ENCODE measurements around the gene FOXN4.

Gene FOXN4

DNA sequence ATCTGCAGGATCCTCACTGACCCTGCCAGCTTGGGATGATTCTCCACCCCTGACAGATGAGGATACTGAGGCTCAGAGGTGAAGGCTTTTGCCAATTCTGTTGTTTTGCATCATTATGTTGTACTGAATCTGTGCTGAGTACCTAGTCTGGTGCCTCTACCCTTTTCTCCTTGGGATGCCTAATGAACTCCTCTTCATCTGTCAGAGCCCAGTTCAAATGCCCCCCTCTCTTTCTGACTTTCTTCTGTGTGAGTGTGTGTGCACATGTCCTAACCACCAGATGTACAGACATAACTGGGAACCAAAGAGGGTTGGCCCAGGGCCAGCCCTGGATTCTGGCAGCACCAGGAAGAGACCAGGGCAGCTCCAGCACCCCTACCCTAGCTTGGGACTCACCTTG is 22.8 kb downstream of the FOXN4 start:
- H3K27me3 Mint-ChIP-seq, result peaks cover 6% of the 10 kb centered on the region
- H3K27ac Mint-ChIP-seq, result no peak overlapping the region
- no peak overlapping the region for H3K4me3 Mint-ChIP-seq
- peaks cover 5% of the 10 kb centered on the region for H3K4me1 Mint-ChIP-seq
- no peak for DNase-seq (ENCODE audit: low spot score in 2 of 2)
- peaks cover 5% of the 10 kb centered on the region for H3K9me3 Mint-ChIP-seq
- ATAC-seq (ENCODE audit: low read depth), result no peak
- no peaks in the 10 kb centered on the region for H3K36me3 Mint-ChIP-seq

DNA sequence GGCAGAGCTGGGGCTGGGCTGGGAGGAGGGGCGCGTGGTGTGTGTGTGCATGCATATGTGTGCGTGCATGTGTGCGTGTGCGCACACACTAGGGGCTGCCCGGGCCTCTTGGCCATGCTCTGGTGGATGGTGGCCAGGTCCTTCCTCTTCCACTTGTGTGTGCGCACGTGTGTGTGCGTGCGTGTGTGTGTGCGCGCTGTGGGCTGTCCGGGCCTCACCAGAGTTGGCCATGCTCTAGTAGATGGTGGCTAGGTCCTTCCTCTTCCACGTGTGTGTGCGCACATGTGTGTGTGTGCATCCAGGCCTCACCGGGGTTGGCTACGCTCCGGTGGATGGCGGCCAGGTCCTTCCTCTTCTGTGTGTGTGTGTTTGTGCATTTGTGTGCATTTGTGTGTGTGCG is 24.7 kb downstream of the FOXN4 start:
- Mint-ChIP-seq H3K4me1 (peaks cover 5% of the 10 kb centered on the region), H3K27me3 (peaks cover 3% of the 10 kb centered on the region), H3K36me3 (no peaks in the 10 kb centered on the region), H3K9me3 (peaks cover 5% of the 10 kb centered on the region), H3K27ac (no peak overlapping the region), H3K4me3 (no peak overlapping the region)
- ATAC-seq (ENCODE audit: low read depth) (no peak), DNase-seq (ENCODE audit: low spot score in 2 of 2) (no peak)

DNA sequence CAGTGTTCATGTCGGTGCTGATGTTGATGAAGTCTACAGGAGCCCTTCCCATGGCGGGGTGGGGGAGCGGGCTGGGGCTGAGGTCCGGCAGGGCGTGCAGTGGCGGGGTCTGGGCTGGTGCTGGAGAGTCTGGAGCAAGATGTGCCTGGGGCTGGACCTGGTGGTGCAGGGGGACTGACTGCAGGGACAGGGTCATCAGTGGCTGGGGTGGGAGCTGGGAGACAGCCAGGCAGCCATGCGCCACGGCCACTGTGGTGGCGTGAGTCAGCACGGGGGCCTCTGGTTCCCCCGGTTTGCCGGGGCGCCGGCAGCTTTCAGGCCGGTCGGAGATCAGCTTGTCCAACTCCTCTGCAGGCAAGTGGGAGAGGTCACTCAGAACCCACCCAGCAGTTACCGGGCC is 27.6 kb downstream of the FOXN4 start:
- no peak overlapping the region for H3K4me3 Mint-ChIP-seq
- peaks cover 5% of the 10 kb centered on the region for H3K9me3 Mint-ChIP-seq
- peaks cover 7% of the 10 kb centered on the region for H3K27me3 Mint-ChIP-seq
- DNase-seq (ENCODE audit: low spot score in 2 of 2), result no peak
- H3K36me3 Mint-ChIP-seq, result no peaks in the 10 kb centered on the region
- H3K4me1 Mint-ChIP-seq, result peaks cover 3% of the 10 kb centered on the region
- no peak overlapping the region for H3K27ac Mint-ChIP-seq
- ATAC-seq (ENCODE audit: low read depth), result no peak

DNA sequence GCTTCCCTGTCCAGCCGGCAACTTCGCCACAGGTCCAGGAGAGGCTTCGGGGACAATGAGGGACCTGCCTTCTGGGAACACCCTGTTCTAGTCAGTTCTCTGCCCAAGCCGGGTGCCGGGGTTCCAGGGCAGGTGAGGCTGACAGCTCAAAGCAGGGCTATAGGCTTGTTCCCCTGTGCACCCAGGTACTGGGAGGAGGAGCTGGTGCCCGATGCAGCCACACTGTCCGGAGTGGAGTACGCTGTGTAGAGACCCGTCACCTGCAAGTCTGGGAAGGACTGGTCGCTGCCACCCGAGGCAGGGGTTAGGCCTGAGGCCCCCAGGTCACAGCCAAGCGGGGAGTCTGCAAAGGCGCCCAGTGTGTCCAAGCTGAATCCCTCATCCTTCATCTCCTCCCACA is 29.6 kb downstream of the FOXN4 start:
- Mint-ChIP-seq H3K27ac (no peak overlapping the region), H3K27me3 (peaks cover 11% of the 10 kb centered on the region), H3K36me3 (no peaks in the 10 kb centered on the region), H3K4me1 (peaks cover under 1% of the 10 kb centered on the region), H3K9me3 (no peaks in the 10 kb centered on the region), H3K4me3 (no peak overlapping the region)
- no peak for ATAC-seq (ENCODE audit: low read depth)
- no peak for DNase-seq (ENCODE audit: low spot score in 2 of 2)

DNA sequence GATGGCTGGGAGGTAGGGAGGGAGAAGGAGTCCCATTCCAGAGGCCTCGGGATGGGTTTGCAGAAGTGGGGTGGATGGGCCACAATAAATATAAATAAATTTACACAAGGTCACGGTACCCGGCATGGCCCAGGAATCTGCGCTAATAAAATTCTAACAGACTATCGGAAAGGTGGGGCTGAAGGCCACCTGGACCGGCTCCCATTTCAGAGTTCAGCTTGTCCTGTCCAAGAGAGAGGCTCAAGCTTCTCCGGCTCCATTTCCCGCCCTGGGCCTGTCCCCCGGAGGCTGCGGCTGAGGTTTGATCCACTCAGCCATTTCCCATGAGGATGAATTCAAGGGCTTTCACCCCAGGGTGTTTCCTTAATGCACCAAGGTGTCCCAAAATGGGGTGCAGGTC is 30.2 kb downstream of the FOXN4 start:
- peaks cover 11% of the 10 kb centered on the region for H3K27me3 Mint-ChIP-seq
- no peaks in the 10 kb centered on the region for H3K9me3 Mint-ChIP-seq
- H3K4me1 Mint-ChIP-seq, result no peaks in the 10 kb centered on the region
- H3K27ac Mint-ChIP-seq, result no peak overlapping the region
- DNase-seq (ENCODE audit: low spot score in 2 of 2) (no peak), ATAC-seq (ENCODE audit: low read depth) (no peak)
- no peak overlapping the region for H3K4me3 Mint-ChIP-seq
- H3K36me3 Mint-ChIP-seq, result no peaks in the 10 kb centered on the region

DNA sequence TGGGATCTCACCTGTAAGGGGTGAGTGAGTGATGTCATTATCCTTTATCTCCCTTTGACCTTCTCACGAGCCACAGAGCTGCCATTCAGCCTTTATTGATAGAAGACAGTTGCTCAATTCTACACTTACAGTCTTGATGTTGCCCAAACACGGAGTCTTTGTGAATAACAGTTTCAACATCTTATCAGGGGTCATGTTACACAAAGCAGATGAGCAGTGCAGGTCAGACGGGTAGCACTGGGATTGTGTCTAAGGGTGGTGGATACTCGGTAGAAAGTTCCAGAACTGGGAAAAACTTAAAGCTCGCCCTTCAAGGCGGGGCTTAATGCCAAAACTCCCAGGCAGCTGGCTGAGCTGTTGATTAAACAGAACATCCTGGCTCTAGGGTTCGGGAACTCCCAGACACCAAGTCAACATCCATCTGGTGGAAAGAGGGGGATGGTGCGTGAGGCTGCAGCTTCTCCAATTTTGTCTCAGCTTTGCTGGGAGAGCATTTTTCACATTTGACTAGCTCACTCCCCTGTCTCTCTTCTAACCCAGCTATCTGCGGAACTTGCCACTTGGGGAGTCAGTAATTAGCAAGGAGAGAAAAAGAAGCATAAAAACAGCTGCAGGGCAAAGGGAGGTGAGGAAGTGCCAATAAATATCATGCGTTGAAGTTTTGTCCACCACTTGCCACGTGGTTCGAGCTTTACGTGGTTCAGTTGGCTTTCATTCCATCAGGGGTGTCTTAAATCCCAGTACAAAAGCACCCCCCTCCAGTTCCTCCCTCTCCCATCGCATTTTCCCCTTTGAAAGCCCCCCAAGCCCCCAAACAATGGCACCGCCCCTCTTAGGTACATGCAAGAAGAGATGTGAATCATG is 31.0 kb downstream of the FOXN4 start:
- ATAC-seq (ENCODE audit: low read depth), result no peak
- H3K9me3 Mint-ChIP-seq, result no peaks in the 10 kb centered on the region
- H3K4me1 Mint-ChIP-seq, result no peaks in the 10 kb centered on the region
- DNase-seq (ENCODE audit: low spot score in 2 of 2), result no peak
- H3K36me3 Mint-ChIP-seq, result no peaks in the 10 kb centered on the region
- H3K27ac Mint-ChIP-seq, result no peak overlapping the region
- no peak overlapping the region for H3K4me3 Mint-ChIP-seq
- H3K27me3 Mint-ChIP-seq, result peaks cover 14% of the 10 kb centered on the region

DNA sequence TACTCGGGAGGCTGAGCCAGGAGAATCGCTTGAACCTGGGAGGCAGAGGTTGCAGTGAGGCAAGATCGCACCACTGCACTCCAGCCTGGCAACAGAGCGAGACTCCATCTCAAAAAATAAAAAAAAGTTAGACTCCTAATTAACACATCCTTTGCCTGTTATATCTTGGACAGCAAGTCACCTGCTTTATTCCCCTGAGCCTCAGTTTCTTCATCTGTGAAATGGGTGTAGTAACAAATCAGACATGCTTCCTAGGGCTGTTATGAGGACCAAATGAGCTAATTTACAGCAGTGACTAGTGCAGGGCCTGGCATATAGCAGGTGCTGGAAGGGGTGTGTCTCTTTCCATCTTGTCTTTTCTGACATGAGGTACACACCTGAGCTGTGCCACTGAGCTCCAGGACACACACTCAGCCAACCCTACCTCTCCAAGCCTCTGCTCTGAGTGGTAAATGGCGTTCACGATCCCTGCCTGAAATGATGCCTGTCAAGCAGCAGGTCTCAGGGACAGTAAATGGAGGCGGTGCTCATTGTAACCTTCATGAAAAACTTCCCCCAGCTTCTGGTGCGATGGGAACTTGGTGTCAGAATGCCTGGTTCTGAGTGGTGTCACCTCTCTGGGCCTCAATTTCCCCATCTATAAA is 31.7 kb downstream of the FOXN4 start:
- Mint-ChIP-seq H3K4me3 (no peak overlapping the region), H3K27ac (no peak overlapping the region), H3K36me3 (no peaks in the 10 kb centered on the region), H3K27me3 (peaks cover 16% of the 10 kb centered on the region), H3K4me1 (no peaks in the 10 kb centered on the region), H3K9me3 (no peaks in the 10 kb centered on the region)
- DNase-seq (ENCODE audit: low spot score in 2 of 2) (no peak), ATAC-seq (ENCODE audit: low read depth) (no peak)

DNA sequence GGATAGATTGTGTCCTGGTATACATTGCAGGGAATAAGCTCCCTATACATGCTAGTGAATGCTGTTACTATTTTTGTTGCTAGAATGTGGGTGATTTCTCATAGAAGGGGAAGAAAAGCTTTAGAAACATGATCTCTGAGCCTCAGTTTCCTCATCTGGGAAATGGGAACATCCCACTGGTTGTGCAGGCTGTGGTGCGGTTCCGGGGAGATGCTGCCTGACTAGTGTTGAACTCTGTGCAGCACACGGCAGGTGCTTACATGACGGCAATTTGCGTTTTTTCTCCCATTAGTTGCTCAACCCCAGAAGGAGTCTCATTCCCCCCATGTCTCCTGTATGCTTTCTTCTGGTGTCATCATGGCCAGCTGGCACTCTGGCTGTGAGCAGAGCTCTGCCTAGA is 32.9 kb downstream of the FOXN4 start:
- no peaks in the 10 kb centered on the region for H3K36me3 Mint-ChIP-seq
- peaks cover 16% of the 10 kb centered on the region for H3K27me3 Mint-ChIP-seq
- H3K4me1 Mint-ChIP-seq, result no peaks in the 10 kb centered on the region
- no peak overlapping the region for H3K4me3 Mint-ChIP-seq
- ATAC-seq (ENCODE audit: low read depth), result no peak
- no peak for DNase-seq (ENCODE audit: low spot score in 2 of 2)
- no peak overlapping the region for H3K27ac Mint-ChIP-seq
- no peaks in the 10 kb centered on the region for H3K9me3 Mint-ChIP-seq

DNA sequence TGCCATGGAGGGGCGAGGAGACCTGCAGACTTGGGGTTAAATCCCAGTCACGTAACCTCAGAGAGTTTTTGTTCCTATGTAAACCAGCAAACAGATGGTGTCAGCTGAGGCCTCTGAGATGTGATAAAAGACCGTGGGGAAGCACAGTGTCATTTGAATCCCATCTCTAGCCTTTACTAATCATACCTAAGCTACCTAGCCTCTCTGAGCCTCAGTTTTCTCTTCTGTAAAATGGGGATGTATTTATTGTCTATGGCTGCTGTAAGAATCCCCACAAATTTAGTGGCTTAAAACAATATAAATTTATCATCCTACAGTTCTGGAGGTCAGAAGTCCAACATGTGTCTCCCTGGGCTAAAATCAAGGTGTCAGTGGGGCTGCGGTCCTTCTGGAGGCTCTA is 33.9 kb downstream of the FOXN4 start:
- DNase-seq (ENCODE audit: low spot score in 2 of 2) (no peak), ATAC-seq (ENCODE audit: low read depth) (no peak)
- H3K4me1 Mint-ChIP-seq, result no peaks in the 10 kb centered on the region
- H3K27me3 Mint-ChIP-seq, result peaks cover 16% of the 10 kb centered on the region
- peaks cover 3% of the 10 kb centered on the region for H3K36me3 Mint-ChIP-seq
- no peak overlapping the region for H3K4me3 Mint-ChIP-seq
- peaks cover 5% of the 10 kb centered on the region for H3K9me3 Mint-ChIP-seq
- no peak overlapping the region for H3K27ac Mint-ChIP-seq

DNA sequence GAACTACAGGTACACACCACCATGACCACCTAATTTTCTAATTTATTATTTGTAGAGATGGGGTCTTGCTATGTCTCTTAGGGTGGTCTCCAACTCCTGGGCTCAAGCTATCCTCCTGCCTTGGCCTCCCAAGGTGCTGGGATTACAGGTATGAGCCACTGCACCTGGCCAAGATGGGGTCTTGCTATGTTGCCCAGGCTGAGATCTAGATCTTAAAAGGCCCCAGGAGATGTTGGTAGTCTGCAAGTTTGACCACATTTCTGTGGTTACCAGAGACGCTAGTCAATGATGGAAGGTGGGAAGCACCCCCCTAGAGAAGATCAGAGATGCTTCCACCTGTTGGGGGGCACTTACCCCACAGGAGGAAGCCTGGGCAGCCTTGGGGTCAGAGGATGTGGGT is 34.7 kb downstream of the FOXN4 start:
- Mint-ChIP-seq H3K27ac (no peak overlapping the region), H3K27me3 (peaks cover 16% of the 10 kb centered on the region), H3K9me3 (peaks cover 8% of the 10 kb centered on the region), H3K36me3 (peaks cover 3% of the 10 kb centered on the region), H3K4me3 (no peak overlapping the region), H3K4me1 (no peaks in the 10 kb centered on the region)
- no peak for ATAC-seq (ENCODE audit: low read depth)
- DNase-seq (ENCODE audit: low spot score in 2 of 2), result no peak

DNA sequence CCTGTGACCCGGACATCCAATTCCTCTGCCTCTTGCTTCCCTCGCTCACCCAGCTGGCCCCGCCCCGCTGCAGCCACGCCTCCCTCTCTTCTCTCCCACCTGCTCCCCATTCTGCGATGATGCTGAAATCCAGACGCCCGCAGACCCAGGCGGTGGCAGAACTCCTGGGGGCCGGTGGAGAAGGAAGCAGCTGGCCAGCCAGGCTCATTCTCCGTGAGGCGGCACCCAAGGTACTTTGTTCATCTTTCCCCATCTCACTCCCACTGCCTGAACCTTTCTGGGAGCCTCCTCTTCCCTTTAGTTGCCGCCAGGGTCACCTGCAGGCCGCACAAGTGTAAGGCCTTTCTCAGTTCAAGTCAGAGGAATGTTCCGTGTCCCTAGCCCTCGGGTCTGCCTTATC is 35.7 kb downstream of the FOXN4 start:
- DNase-seq (ENCODE audit: low spot score in 2 of 2), result no peak
- Mint-ChIP-seq H3K27me3 (peaks cover 15% of the 10 kb centered on the region), H3K4me3 (no peak overlapping the region), H3K27ac (no peak overlapping the region), H3K9me3 (peaks cover 8% of the 10 kb centered on the region), H3K4me1 (no peaks in the 10 kb centered on the region), H3K36me3 (peaks cover 3% of the 10 kb centered on the region)
- ATAC-seq (ENCODE audit: low read depth), result no peak

DNA sequence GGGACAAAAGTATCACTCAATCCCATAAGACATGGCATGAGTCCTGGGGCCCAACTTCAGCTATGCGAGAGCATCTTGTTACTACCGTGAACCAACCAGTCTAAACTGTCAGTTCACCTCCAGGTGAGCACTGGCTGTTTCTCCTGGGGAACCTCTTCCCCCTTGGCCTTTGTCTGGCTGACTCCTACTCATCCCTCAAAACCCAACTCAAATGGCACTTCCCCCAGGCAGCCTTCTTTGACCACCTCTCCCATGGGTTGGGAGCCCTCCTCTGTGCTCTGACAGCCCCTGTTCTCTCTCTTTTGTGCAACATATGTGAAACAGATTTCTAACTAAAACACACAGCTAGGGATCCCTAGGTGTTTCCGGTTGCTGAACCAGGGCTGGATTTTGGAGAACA is 37.7 kb downstream of the FOXN4 start:
- no peak overlapping the region for H3K27ac Mint-ChIP-seq
- H3K4me1 Mint-ChIP-seq, result no peaks in the 10 kb centered on the region
- H3K36me3 Mint-ChIP-seq, result peaks cover 3% of the 10 kb centered on the region
- peaks cover 9% of the 10 kb centered on the region for H3K27me3 Mint-ChIP-seq
- DNase-seq (ENCODE audit: low spot score in 2 of 2) (no peak), ATAC-seq (ENCODE audit: low read depth) (no peak)
- peaks cover 8% of the 10 kb centered on the region for H3K9me3 Mint-ChIP-seq
- H3K4me3 Mint-ChIP-seq, result no peak overlapping the region

DNA sequence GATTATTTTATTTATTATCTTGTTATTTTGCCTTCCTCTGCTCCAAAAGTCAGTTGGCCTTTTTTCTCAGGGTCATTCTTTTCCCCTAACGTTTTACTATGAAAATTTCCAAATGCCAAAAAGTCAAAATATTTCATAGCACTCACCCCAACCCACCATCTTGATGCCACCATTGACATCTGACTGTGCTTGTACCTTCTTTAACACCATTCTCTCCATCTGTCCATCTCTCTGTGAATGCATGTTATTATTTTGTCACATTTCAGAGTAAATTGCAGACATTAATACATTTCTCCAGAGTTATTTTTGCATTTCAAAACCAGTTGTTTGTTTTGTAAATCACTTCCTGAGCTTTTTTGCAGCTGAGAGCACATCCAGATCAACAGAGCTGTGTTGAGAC is 38.6 kb downstream of the FOXN4 start:
- no peak overlapping the region for H3K4me3 Mint-ChIP-seq
- peaks cover 8% of the 10 kb centered on the region for H3K27me3 Mint-ChIP-seq
- peaks cover 8% of the 10 kb centered on the region for H3K9me3 Mint-ChIP-seq
- DNase-seq (ENCODE audit: low spot score in 2 of 2) (no peak), ATAC-seq (ENCODE audit: low read depth) (no peak)
- H3K36me3 Mint-ChIP-seq, result peaks cover 3% of the 10 kb centered on the region
- no peaks in the 10 kb centered on the region for H3K4me1 Mint-ChIP-seq
- no peak overlapping the region for H3K27ac Mint-ChIP-seq

DNA sequence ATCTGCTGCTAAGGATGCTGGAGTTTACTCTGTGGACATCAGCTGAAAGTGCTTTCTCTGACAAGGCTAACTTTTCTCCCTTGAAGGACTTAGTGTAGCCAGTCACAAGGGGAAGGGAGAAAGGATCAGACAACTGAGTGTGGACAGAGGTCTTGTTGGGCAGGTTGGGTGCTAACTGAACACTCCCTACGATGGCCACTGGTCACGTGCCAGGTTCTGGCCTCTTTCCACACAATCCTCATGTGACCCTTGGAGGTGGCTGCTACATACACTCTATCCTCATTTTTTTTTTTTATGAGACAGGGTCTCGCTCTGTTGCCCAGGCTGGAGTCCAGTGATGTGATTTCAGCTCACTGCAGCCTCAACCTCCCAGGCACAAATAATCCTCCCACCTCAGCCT is 39.7 kb downstream of the FOXN4 start:
- Mint-ChIP-seq H3K4me3 (no peak overlapping the region), H3K27me3 (peaks cover 5% of the 10 kb centered on the region), H3K9me3 (peaks cover 8% of the 10 kb centered on the region), H3K27ac (no peak overlapping the region), H3K4me1 (no peaks in the 10 kb centered on the region), H3K36me3 (peaks cover 6% of the 10 kb centered on the region)
- no peak for DNase-seq (ENCODE audit: low spot score in 2 of 2)
- ATAC-seq (ENCODE audit: low read depth), result no peak

DNA sequence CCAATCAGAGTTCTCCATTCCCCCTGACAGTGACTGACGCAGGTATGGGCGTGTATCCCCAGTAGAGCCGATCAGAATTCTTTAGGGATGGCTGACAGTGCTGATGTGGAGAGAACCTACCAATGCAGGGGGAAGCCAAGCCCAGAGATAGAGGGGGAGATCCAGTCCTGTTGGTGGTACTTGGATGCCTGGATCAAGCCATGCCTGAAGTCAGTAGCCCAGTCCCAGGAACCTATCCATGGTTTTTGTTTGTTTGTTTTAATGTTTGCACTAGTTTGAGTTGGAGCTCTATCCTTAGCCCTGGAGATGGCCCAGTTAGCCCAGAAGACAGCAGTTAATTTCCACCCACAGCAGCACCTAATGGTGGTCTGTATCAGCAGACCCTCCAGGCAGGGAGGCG is 40.2 kb downstream of the FOXN4 start:
- DNase-seq (ENCODE audit: low spot score in 2 of 2), result no peak
- Mint-ChIP-seq H3K27me3 (peaks cover 5% of the 10 kb centered on the region), H3K36me3 (peaks cover 8% of the 10 kb centered on the region), H3K27ac (no peak overlapping the region), H3K4me3 (no peak overlapping the region), H3K4me1 (no peaks in the 10 kb centered on the region), H3K9me3 (peaks cover 8% of the 10 kb centered on the region)
- ATAC-seq (ENCODE audit: low read depth), result no peak

All from memory B cell (primary cell).